ENCODE measurements around the gene SLC4A2.

DNA sequence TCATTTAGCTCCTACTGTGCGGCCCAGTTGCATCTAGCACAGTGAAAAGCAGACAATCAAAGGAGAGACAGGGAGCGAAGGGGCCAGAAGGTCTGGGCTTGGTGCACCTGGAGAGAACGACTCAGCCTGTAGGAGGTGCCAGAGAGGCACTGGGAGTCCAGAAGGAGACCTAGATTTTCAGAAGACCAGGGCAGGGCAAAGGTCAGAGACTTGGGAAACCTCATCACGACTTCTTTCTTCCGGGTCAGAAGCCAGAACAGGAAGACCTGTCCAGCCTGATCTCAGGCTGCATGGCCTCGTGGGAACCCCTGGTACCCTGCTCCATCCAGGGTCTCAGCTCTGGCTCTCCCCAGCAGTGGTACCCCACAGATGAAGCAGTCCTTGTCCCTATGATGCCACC is 32.0 kb downstream of the SLC4A2 start:
- TF ChIP-seq, protein P1, sequence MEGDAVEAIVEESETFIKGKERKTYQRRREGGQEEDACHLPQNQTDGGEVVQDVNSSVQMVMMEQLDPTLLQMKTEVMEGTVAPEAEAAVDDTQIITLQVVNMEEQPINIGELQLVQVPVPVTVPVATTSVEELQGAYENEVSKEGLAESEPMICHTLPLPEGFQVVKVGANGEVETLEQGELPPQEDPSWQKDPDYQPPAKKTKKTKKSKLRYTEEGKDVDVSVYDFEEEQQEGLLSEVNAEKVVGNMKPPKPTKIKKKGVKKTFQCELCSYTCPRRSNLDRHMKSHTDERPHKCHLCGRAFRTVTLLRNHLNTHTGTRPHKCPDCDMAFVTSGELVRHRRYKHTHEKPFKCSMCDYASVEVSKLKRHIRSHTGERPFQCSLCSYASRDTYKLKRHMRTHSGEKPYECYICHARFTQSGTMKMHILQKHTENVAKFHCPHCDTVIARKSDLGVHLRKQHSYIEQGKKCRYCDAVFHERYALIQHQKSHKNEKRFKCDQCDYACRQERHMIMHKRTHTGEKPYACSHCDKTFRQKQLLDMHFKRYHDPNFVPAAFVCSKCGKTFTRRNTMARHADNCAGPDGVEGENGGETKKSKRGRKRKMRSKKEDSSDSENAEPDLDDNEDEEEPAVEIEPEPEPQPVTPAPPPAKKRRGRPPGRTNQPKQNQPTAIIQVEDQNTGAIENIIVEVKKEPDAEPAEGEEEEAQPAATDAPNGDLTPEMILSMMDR (IDR thresholded peaks at IDR 0.05; ENCODE audit: poor library complexity), result peak; percentile 43
- TF ChIP-seq EZH2 (IDR thresholded peaks at IDR 0.05; ENCODE audit: borderline replicate concordance), result no peak

Data from hepatocyte (in vitro differentiated cells).